HEK293 (cell line): Measurements from ENCODE around the gene RPL10A.
A peak's percentile ranks its signal among the peaks of the same experiment; 100 is the strongest.

Source experiments
- CTCF ChIP-seq: fragments of 450-650 bp; formaldehyde crosslinking; IDR thresholded peaks from 2 replicates; pipeline ENCODE4 v1.5.1; 2016; ENCODE audit warnings: missing biosample characterization, missing genetic modification characterization
- KLF16 ChIP-seq: fragments of 450-650 bp; formaldehyde crosslinking; IDR thresholded peaks from 2 replicates; pipeline ENCODE4 v1.5.1; 2017; ENCODE audit warnings: missing biosample characterization, missing genetic modification characterization
- REST ChIP-seq: fragments of 450-650 bp; formaldehyde crosslinking; IDR thresholded peaks from 2 replicates; pipeline ENCODE4 v1.5.1; 2016; ENCODE audit warnings: missing biosample characterization, missing genetic modification characterization
- ZBTB8A ChIP-seq: fragments of 450-650 bp; formaldehyde crosslinking; IDR thresholded peaks from 2 replicates; pipeline ENCODE4 v1.5.1; 2016; ENCODE audit warnings: missing biosample characterization, missing genetic modification characterization
- ZNF133 ChIP-seq: fragments of 450-650 bp; formaldehyde crosslinking; IDR thresholded peaks from 2 replicates; pipeline ENCODE4 v1.5.1; 2016; ENCODE audit warnings: missing biosample characterization, missing genetic modification characterization
- ZNF350 ChIP-seq: fragments of 450-650 bp; formaldehyde crosslinking; IDR thresholded peaks from 2 replicates; pipeline ENCODE4 v1.5.0; 2017; ENCODE audit warnings: missing biosample characterization, mild to moderate bottlenecking, missing genetic modification characterization
- ZNF580 ChIP-seq: fragments of 450-650 bp; formaldehyde crosslinking; IDR thresholded peaks from 2 replicates; pipeline ENCODE4 v1.5.1; 2016; ENCODE audit warnings: missing biosample characterization, missing genetic modification characterization
- ZNF610 ChIP-seq: fragments of 450-650 bp; formaldehyde crosslinking; IDR thresholded peaks from 2 replicates; pipeline ENCODE4 v1.5.1; 2016; ENCODE audit warnings: missing biosample characterization, missing genetic modification characterization, borderline replicate concordance
- ZNF629 ChIP-seq: fragments of 450-650 bp; formaldehyde crosslinking; IDR thresholded peaks from 2 replicates; pipeline ENCODE4 v1.5.1; 2017; ENCODE audit warnings: missing biosample characterization, missing genetic modification characterization
- ZNF777 ChIP-seq: fragments of 450-650 bp; formaldehyde crosslinking; IDR thresholded peaks from 2 replicates; pipeline ENCODE4 v1.5.1; 2017; ENCODE audit warnings: missing biosample characterization, missing genetic modification characterization, borderline replicate concordance
- TF ChIP-seq, protein P1 (sequence below): IDR thresholded peaks from 2 replicates; pipeline ENCODE4 v1.6.1; 2011; ENCODE audit warnings: mild to moderate bottlenecking, low read depth, low read length, borderline replicate concordance
- TF ChIP-seq, protein P2 (sequence below): fragments of 450-650 bp; formaldehyde crosslinking; IDR thresholded peaks from 2 replicates; pipeline ENCODE4 v1.5.1; 2016; ENCODE audit warnings: missing biosample characterization, missing genetic modification characterization

DNA sequence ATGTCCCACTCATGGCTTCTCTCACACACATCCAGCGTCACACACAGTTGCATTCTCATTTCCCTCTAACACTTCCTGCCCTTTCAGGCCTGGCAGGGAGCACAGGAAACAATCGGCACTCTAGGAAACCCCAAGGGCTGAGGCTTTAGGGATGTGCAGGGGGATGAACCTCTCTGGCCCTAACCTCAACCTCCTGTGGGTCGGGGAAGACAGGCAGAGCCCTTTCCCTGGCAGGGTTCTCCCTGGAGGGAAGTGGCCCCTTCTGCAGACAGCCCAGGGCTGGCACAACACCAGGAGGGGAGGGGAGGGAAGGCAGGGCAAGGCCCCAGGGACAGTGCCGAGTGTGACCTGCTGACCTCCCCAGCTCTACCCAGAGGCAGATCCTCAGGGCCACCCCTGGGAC, 26.0 kb downstream of the RPL10A start:
- TF ChIP-seq CTCF, result no peak
- TF ChIP-seq KLF16, result no peak
- TF ChIP-seq, protein P1, sequence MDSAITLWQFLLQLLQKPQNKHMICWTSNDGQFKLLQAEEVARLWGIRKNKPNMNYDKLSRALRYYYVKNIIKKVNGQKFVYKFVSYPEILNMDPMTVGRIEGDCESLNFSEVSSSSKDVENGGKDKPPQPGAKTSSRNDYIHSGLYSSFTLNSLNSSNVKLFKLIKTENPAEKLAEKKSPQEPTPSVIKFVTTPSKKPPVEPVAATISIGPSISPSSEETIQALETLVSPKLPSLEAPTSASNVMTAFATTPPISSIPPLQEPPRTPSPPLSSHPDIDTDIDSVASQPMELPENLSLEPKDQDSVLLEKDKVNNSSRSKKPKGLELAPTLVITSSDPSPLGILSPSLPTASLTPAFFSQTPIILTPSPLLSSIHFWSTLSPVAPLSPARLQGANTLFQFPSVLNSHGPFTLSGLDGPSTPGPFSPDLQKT, result no peak
- no peak for TF ChIP-seq ZNF629 (tag by site-specific recombination)
- no peak for TF ChIP-seq ZNF133 (tag by site-specific recombination)
- TF ChIP-seq ZBTB8A, result 0 out of 2 replicates have a peak, but pooled peaks have one; percentile 20
- TF ChIP-seq, protein P2, sequence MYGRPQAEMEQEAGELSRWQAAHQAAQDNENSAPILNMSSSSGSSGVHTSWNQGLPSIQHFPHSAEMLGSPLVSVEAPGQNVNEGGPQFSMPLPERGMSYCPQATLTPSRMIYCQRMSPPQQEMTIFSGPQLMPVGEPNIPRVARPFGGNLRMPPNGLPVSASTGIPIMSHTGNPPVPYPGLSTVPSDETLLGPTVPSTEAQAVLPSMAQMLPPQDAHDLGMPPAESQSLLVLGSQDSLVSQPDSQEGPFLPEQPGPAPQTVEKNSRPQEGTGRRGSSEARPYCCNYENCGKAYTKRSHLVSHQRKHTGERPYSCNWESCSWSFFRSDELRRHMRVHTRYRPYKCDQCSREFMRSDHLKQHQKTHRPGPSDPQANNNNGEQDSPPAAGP, result no peak
- TF ChIP-seq REST (tag by site-specific recombination), result no peak
- no peak for TF ChIP-seq ZNF610 (tag by site-specific recombination)
- TF ChIP-seq ZNF350 (tag by site-specific recombination), result no peak
- no peak for TF ChIP-seq ZNF580
- TF ChIP-seq ZNF777 (tag by site-specific recombination), result no peak
